ENCODE results near the gene ALOX12. TPM values are rescaled to one million over a fixed set of nuclear protein-coding genes. Genes with fewer than 3 reads are reported as not detected.
A peak's percentile ranks its signal among the peaks of the same experiment; 100 is the strongest.

The ALOX12 gene
- total RNA-seq, 1 experiment from 2014 or later: not detected

- RAD21 ChIA-PET (ENCODE audit: low non-redundant PET in 1 of 2, low total read pairs in 2 of 2, uncharacterized antibody in 2 of 2, unreplicated experiment in 2 of 2): no interaction called here
- no peaks in the 10 kb centered on the region for H3K9me2 ChIP-seq (ENCODE audit: insufficient read depth)
- intact Hi-C loops (cut with micrococcal nuclease): no loop called here
- H3K9ac ChIP-seq (ENCODE audit: low read length): no peak overlapping the region
- peaks cover 35% of the 10 kb centered on the region for H3K79me2 ChIP-seq (ENCODE audit: insufficient read depth, low read length)
- no peak overlapping the region for H3K4me3 ChIP-seq (replicated peaks in 1 of 2; ENCODE audit: low read depth in 1 of 2, low read length in 2 of 2)
- DNase-seq (ENCODE audit: low read depth, low spot score) (no peak), ATAC-seq (peak; percentile 31; the same call in 1 of the 2 replicates)
- CTCF ChIA-PET: interaction anchor here (1.6 to 1.9 kb wide), 2 partner anchors 164 kb away, joined by 5 to 6 read pairs; no protein-coding TSS in a partner anchor
- no peaks in the 10 kb centered on the region for H3K9me3 ChIP-seq (ENCODE audit: control insufficient read depth in 1 of 2, insufficient read depth in 1 of 2, low read depth in 1 of 2, low read length in 2 of 2)
- POLR2A ChIA-PET: no interaction called here
- H2AFZ ChIP-seq (ENCODE audit: low read depth, low read length, poor library complexity, severe bottlenecking): no peak overlapping the region
- TF ChIP-seq CTCF (IDR thresholded peaks at IDR 0.05 in 2 of 3, conservative IDR thresholded peaks at IDR 0.05 in 1 of 3; ENCODE audit: borderline replicate concordance in 1 of 3, insufficient read depth in 1 of 3, low read depth in 2 of 3, low read length in 2 of 3) (no peak), CEBPB (IDR thresholded peaks at IDR 0.05; ENCODE audit: low read depth) (no peak), RAD21 (IDR thresholded peaks at IDR 0.05; ENCODE audit: low read depth) (no peak), REST (IDR thresholded peaks at IDR 0.05; ENCODE audit: low read depth) (no peak)
- no peak overlapping the region for H3K4me2 ChIP-seq (ENCODE audit: low read length)
- BruUV-seq (replicated peaks): no TSS peak
- no peaks in the 10 kb centered on the region for H3K27me3 ChIP-seq (ENCODE audit: insufficient read depth, low read length)
- H3K27ac ChIP-seq (ENCODE audit: low read depth, low read length): no peak overlapping the region
- H4K20me1 ChIP-seq (ENCODE audit: insufficient read depth): peaks cover 4% of the 10 kb centered on the region; the same call in 1 of the 2 replicates
- peaks cover 7 to 10% of the 10 kb centered on the region in 2 experiments; a peak in 2 of 4 replicates for H3K4me1 ChIP-seq (ENCODE audit: control insufficient read depth in 1 of 2, insufficient read depth in 2 of 2, low read length in 2 of 2)
- peaks cover 0 to 3% of the 10 kb centered on the region in 2 experiments; a peak in 1 of 4 replicates for H3K36me3 ChIP-seq (ENCODE audit: control insufficient read depth in 1 of 2, insufficient read depth in 2 of 2, low read length in 2 of 2)
Measured at GRCh38 chr17:7007143-7007542, 11.3 kb downstream of the ALOX12 start.

Measured in HCT116 (cell line).